Measurements from ENCODE around the gene NDE1.
"Not testable (repeated sequence)": the region's sequence is repeated elsewhere in the genome, so short reads cannot be mapped to it uniquely, and the experiment has no call there.

The NDE1 gene

GRCh38 chr16:15721018-15721417 is 71.0 kb downstream of the NDE1 start:
- no peak for TF ChIP-seq CTCF (IDR thresholded peaks at IDR 0.05; ENCODE audit: low read depth, low read length)
- no peak overlapping the region for H3K4me3 ChIP-seq (ENCODE audit: low read depth, low read length)

- no peak for TF ChIP-seq CTCF (IDR thresholded peaks at IDR 0.05; ENCODE audit: low read depth, low read length)
- no peak overlapping the region for H3K4me3 ChIP-seq (ENCODE audit: low read depth, low read length)
Observed at GRCh38 chr16:15723808-15724207, 73.8 kb downstream of the NDE1 start.

GRCh38 chr16:15725641-15726240 is 75.7 kb downstream of the NDE1 start:
- no peak overlapping the region for H3K4me3 ChIP-seq (ENCODE audit: low read depth, low read length)
- no peak for TF ChIP-seq CTCF (IDR thresholded peaks at IDR 0.05; ENCODE audit: low read depth, low read length)

GRCh38 chr16:15726715-15727114 is 76.7 kb downstream of the NDE1 start:
- no peak for TF ChIP-seq CTCF (IDR thresholded peaks at IDR 0.05; ENCODE audit: low read depth, low read length)
- H3K4me3 ChIP-seq (ENCODE audit: low read depth, low read length), result no peak overlapping the region

GRCh38 chr16:15727697-15728096 is 77.7 kb downstream of the NDE1 start:
- H3K4me3 ChIP-seq (ENCODE audit: low read depth, low read length), result not testable (repeated sequence)

- H3K4me3 ChIP-seq (ENCODE audit: low read depth, low read length), result no peak overlapping the region
- no peak for TF ChIP-seq CTCF (IDR thresholded peaks at IDR 0.05; ENCODE audit: low read depth, low read length)
Observed at GRCh38 chr16:15729152-15729551, 79.1 kb downstream of the NDE1 start.

GRCh38 chr16:15732416-15732815 is 82.4 kb downstream of the NDE1 start:
- no peak for TF ChIP-seq CTCF (IDR thresholded peaks at IDR 0.05; ENCODE audit: low read depth, low read length)
- H3K4me3 ChIP-seq (ENCODE audit: low read depth, low read length), result no peak overlapping the region

- TF ChIP-seq CTCF (IDR thresholded peaks at IDR 0.05; ENCODE audit: low read depth, low read length), result no peak
Observed at GRCh38 chr16:15735610-15736009, 85.6 kb downstream of the NDE1 start.

More at GRCh38 chr16:15735610-15736009, 85.6 kb downstream of the NDE1 start:
- no peak overlapping the region for H3K4me3 ChIP-seq (ENCODE audit: low read depth, low read length)
